Keratinocyte (primary cell): ENCODE data around the gene IQCE. TPM values are rescaled to one million over a fixed set of nuclear protein-coding genes. Genes with fewer than 3 reads are reported as not detected.

Source experiments
- DNase-seq: peaks from one replicate; pipeline ENCODE4 v3.0.0-alpha.2; 2011; ENCODE audit warnings: low read depth, missing footprints, low spot score
- FAIRE-seq: peaks from 2 replicates; lab custom pipeline; 2011; peaks lifted over from hg19 to GRCh38; lab: Jason Lieb, UNC
- H2AFZ ChIP-seq: 2 replicates; pipeline ENCODE4 v1.6.0; 2012; ENCODE audit warnings: low read length, control low read depth, inconsistent platforms; ENCODE audit not compliant: control insufficient read depth
- H3K27ac ChIP-seq: 2 replicates; pipeline ENCODE4 v1.5.1; 2011; ENCODE audit warnings: low read length; ENCODE audit not compliant: control insufficient read depth, insufficient read depth
- H3K27me3 ChIP-seq: 3 replicates; pipeline ENCODE4 v1.6.0; 2011; ENCODE audit warnings: low read length; ENCODE audit not compliant: control insufficient read depth, insufficient read depth; ENCODE audit errors: extremely low read depth
- H3K36me3 ChIP-seq, 2 experiments: 2 replicates in 1 of 2; 3 replicates in 1 of 2; pipeline ENCODE4 v1.5.1; 2011; ENCODE audit warnings: low read length in 2 of 2, mild to moderate bottlenecking in 1 of 2; ENCODE audit not compliant: control insufficient read depth in 2 of 2, insufficient read depth in 2 of 2; ENCODE audit errors: extremely low read depth in 1 of 2
- H3K4me1 ChIP-seq: 3 replicates; pipeline ENCODE4 v1.5.1; 2011; ENCODE audit warnings: low read length; ENCODE audit not compliant: control insufficient read depth, insufficient read depth; ENCODE audit errors: extremely low read depth
- H3K4me2 ChIP-seq: 3 replicates; pipeline ENCODE4 v1.6.0; 2011; ENCODE audit warnings: low read depth, low read length; ENCODE audit not compliant: control insufficient read depth, insufficient read depth; ENCODE audit errors: extremely low read depth
- H3K4me3 ChIP-seq, 3 experiments: fragments of 200-600 bp in 1 of 3; sonication (generic) in 1 of 3; 2 replicates in 2 of 3; 3 replicates in 1 of 3; pipeline ENCODE4 v1.5.1; 2011 to 2016; ENCODE audit warnings: low read length in 3 of 3, mild to moderate bottlenecking in 3 of 3, control low read depth in 2 of 3, inconsistent platforms in 1 of 3, low read depth in 1 of 3, mixed read lengths in 1 of 3, mixed run types in 1 of 3, moderate library complexity in 1 of 3; ENCODE audit not compliant: control insufficient read depth in 2 of 3, insufficient read depth in 2 of 3; ENCODE audit errors: extremely low read depth in 1 of 3
- H3K79me2 ChIP-seq: 2 replicates; pipeline ENCODE4 v1.6.0; 2012; ENCODE audit warnings: low read length; ENCODE audit not compliant: control insufficient read depth, insufficient read depth
- H3K9ac ChIP-seq: 3 replicates; pipeline ENCODE4 v1.6.0; 2011; ENCODE audit warnings: low read length; ENCODE audit not compliant: control insufficient read depth, insufficient read depth; ENCODE audit errors: extremely low read depth
- H3K9me1 ChIP-seq: 3 replicates; pipeline ENCODE4 v1.6.0; 2011; ENCODE audit warnings: low read length; ENCODE audit not compliant: control insufficient read depth, insufficient read depth; ENCODE audit errors: extremely low read depth
- H3K9me3 ChIP-seq: 2 replicates; pipeline ENCODE4 v1.5.1; 2012; ENCODE audit warnings: low read depth, low read length; ENCODE audit not compliant: control insufficient read depth
- H4K20me1 ChIP-seq: 3 replicates; pipeline ENCODE4 v1.6.0; 2011; ENCODE audit warnings: low read length; ENCODE audit not compliant: control insufficient read depth, insufficient read depth; ENCODE audit errors: extremely low read depth
- CTCF ChIP-seq, 3 experiments: IDR thresholded peaks in 1 of 3; conservative IDR thresholded peaks in 1 of 3; optimal IDR thresholded peaks in 1 of 3; 2 replicates in 2 of 3; 3 replicates in 1 of 3; pipeline versions ENCODE3 to v1.5.1; 2011; ENCODE audit warnings: low read length in 3 of 3, mild to moderate bottlenecking in 3 of 3, moderate library complexity in 2 of 3, control low read depth in 1 of 3, inconsistent platforms in 1 of 3; ENCODE audit not compliant: insufficient read depth in 2 of 3; ENCODE audit errors: extremely low read depth in 1 of 3
- EZH2 ChIP-seq: IDR thresholded peaks from one replicate; pipeline ENCODE4 v1.6.1; 2012; ENCODE audit warnings: inconsistent platforms, mild to moderate bottlenecking, low read length, moderate library complexity
- dilution Hi-C: fragments of 300-500 bp; cut with MboI; formaldehyde crosslinking; loops from one replicate; pipeline ENCODE4 v1.7.0; 2020; ENCODE audit warnings: low sequenced_read_pairs; ENCODE audit not compliant: extremely low pct_ligation_motif_present
- polyA plus RNA-seq, 5 experiments: library from polyadenylated mRNA; depleted of rRNA in 3 of 5; stranded (reverse) in 3 of 5; stranded (forward) in 1 of 5; unstranded in 1 of 5; fragments of >200 nt; gene quantifications; 1 replicate in 1 of 5; 2 replicates in 3 of 5; 3 replicates in 1 of 5; pipeline versions ENCODE4 v1.2.1 to v1.2.3, GENCODE V29; 2011 to 2012; ENCODE audit warnings: missing spikeins in 2 of 5, low read depth in 1 of 5, low replicate concordance in 1 of 5

IQCE gene
- polyA plus RNA-seq, 1 donor (not counting 4 experiments of a cell fraction or from before 2014, with no cell fraction given) = 5.2 TPM

- H4K20me1 ChIP-seq = peaks cover 10% of the 10 kb centered on the region
- peaks cover 0 to 1% of the 10 kb centered on the region in 2 experiments for H3K36me3 ChIP-seq
- H3K9me1 ChIP-seq = peaks cover 2% of the 10 kb centered on the region
- H2AFZ ChIP-seq = no peak overlapping the region
- DNase-seq (no peak), FAIRE-seq (no peak)
- H3K79me2 ChIP-seq = peaks cover 51% of the 10 kb centered on the region
- dilution Hi-C loops = no loop called here
- H3K4me3 ChIP-seq = no peak overlapping the region
- no peak overlapping the region for H3K4me2 ChIP-seq
- no peaks in the 10 kb centered on the region for H3K9me3 ChIP-seq
- H3K27me3 ChIP-seq = no peaks in the 10 kb centered on the region
- no peak overlapping the region for H3K9ac ChIP-seq
- H3K27ac ChIP-seq = no peak overlapping the region
- TF ChIP-seq EZH2 (no peak), CTCF (optimal IDR thresholded peaks at IDR 0.05 in 1 of 3, IDR thresholded peaks at IDR 0.05 in 1 of 3, conservative IDR thresholded peaks at IDR 0.05 in 1 of 3; ENCODE audit: extremely low read depth in 1 of 3, insufficient read depth in 2 of 3, low read length in 3 of 3) (no peak)
- H3K4me1 ChIP-seq = peaks cover 15% of the 10 kb centered on the region
Measured at GRCh38 chr7:2640846-2641316, 82.1 kb downstream of the IQCE start.

GRCh38 chr7:2641406-2642393, 82.9 kb downstream of the IQCE start:
- H3K4me1 ChIP-seq = peaks cover 15% of the 10 kb centered on the region
- H3K4me3 ChIP-seq = no peak overlapping the region

More at GRCh38 chr7:2641406-2642393, 82.9 kb downstream of the IQCE start:
- TF ChIP-seq CTCF (optimal IDR thresholded peaks at IDR 0.05 in 1 of 3, IDR thresholded peaks at IDR 0.05 in 1 of 3, conservative IDR thresholded peaks at IDR 0.05 in 1 of 3; ENCODE audit: extremely low read depth in 1 of 3, insufficient read depth in 2 of 3, low read length in 3 of 3) (no peak), EZH2 (no peak)
- dilution Hi-C loops = no loop called here
- FAIRE-seq (no peak), DNase-seq (no peak)
- H3K79me2 ChIP-seq = peaks cover 44% of the 10 kb centered on the region
- no peaks in the 10 kb centered on the region for H3K27me3 ChIP-seq
- H2AFZ ChIP-seq = no peak overlapping the region
- H3K4me2 ChIP-seq = peak overlapping the region; percentile 32
- H3K27ac ChIP-seq = no peak overlapping the region
- H4K20me1 ChIP-seq = peaks cover 6% of the 10 kb centered on the region
- no peaks in the 10 kb centered on the region for H3K36me3 ChIP-seq
- peaks cover 2% of the 10 kb centered on the region for H3K9me1 ChIP-seq
- no peaks in the 10 kb centered on the region for H3K9me3 ChIP-seq
- H3K9ac ChIP-seq = no peak overlapping the region
